Neural progenitor cell (in vitro differentiated cells): Measurements from ENCODE around the gene TCF15. TPM values are rescaled to one million over a fixed set of nuclear protein-coding genes. Genes with fewer than 3 reads are reported as not detected.

Source experiments
- DNase-seq: peaks from one replicate; pipeline ENCODE4 v3.0.0-alpha.2; 2016; ENCODE audit warnings: low spot score
- H2AFZ ChIP-seq: fragments of 200-600 bp; sonication (generic); replicated peaks from 2 replicates; pipeline ENCODE4 v1.6.1; 2016; ENCODE audit warnings: antibody characterized with exemption
- H3F3A ChIP-seq: fragments of 200-600 bp; sonication (generic); 2 replicates; pipeline ENCODE4 v1.6.1; 2016; ENCODE audit warnings: antibody characterized with exemption, low read depth
- H3K27ac ChIP-seq: fragments of 200-600 bp; sonication (generic); 2 replicates; pipeline ENCODE4 v1.5.1; 2016; ENCODE audit warnings: mild to moderate bottlenecking
- H3K27me3 ChIP-seq: fragments of 200-600 bp; sonication (generic); 2 replicates; pipeline ENCODE4 v1.6.1; 2016; ENCODE audit warnings: mild to moderate bottlenecking, moderate library complexity
- H3K36me3 ChIP-seq: fragments of 200-600 bp; sonication (generic); 2 replicates; pipeline ENCODE4 v1.5.1; 2016
- H3K4me1 ChIP-seq: fragments of 200-600 bp; sonication (generic); 2 replicates; pipeline ENCODE4 v1.6.1; 2016; ENCODE audit warnings: mixed run types
- H3K4me2 ChIP-seq: fragments of 200-600 bp; sonication (generic); 2 replicates; pipeline ENCODE4 v1.6.1; 2016
- H3K4me3 ChIP-seq: fragments of 200-600 bp; sonication (generic); 2 replicates; pipeline ENCODE4 v1.5.1; 2016
- H3K79me2 ChIP-seq: fragments of 200-600 bp; sonication (generic); 2 replicates; pipeline ENCODE4 v1.6.1; 2016; ENCODE audit warnings: low read depth
- H3K9ac ChIP-seq: fragments of 200-600 bp; sonication (generic); 2 replicates; pipeline ENCODE4 v1.6.1; 2016
- H3K9me3 ChIP-seq: fragments of 200-600 bp; sonication (generic); 2 replicates; pipeline ENCODE4 v1.5.1; 2016; ENCODE audit warnings: low read depth
- H4K20me1 ChIP-seq: fragments of 200-600 bp; sonication (generic); 2 replicates; pipeline ENCODE4 v1.6.1; 2016; ENCODE audit warnings: low read depth
- H3K27ac Mint-ChIP-seq: 3 replicates; pipeline ENCODE4 v1.8.0; 2021; ENCODE audit warnings: mixed read lengths
- H3K27me3 Mint-ChIP-seq: 2 replicates; pipeline ENCODE4 v1.8.0; 2022; ENCODE audit warnings: low read depth, mild to moderate bottlenecking, inconsistent platforms, moderate library complexity, mixed read lengths; ENCODE audit not compliant: insufficient read depth
- H3K36me3 Mint-ChIP-seq: 3 replicates; pipeline ENCODE4 v1.8.0; 2021; ENCODE audit warnings: mixed read lengths
- H3K4me1 Mint-ChIP-seq: 3 replicates; pipeline ENCODE4 v1.8.0; 2021; ENCODE audit warnings: mixed read lengths
- H3K4me3 Mint-ChIP-seq: 3 replicates; pipeline ENCODE4 v1.8.0; 2021; ENCODE audit warnings: mild to moderate bottlenecking, moderate library complexity, mixed read lengths
- H3K9me3 Mint-ChIP-seq: 3 replicates; pipeline ENCODE4 v1.8.0; 2020; ENCODE audit warnings: mixed read lengths
- EZH2 ChIP-seq: fragments of 200-600 bp; sonication (generic); IDR thresholded peaks from 2 replicates; pipeline ENCODE4 v1.6.1; 2017; ENCODE audit warnings: antibody characterized with exemption, mild to moderate bottlenecking, moderate library complexity
- EZH2phosphoT487 ChIP-seq: fragments of 200-600 bp; sonication (generic); IDR thresholded peaks from 2 replicates; pipeline ENCODE4 v1.6.1; 2017; ENCODE audit warnings: antibody characterized with exemption
- total RNA-seq: library from RNA; depleted of rRNA; stranded (reverse); fragments of >200 nt; gene quantifications from 2 replicates; pipeline ENCODE4 v1.2.3, GENCODE V29; 2015; ENCODE audit warnings: low replicate concordance
- TF ChIP-seq, protein P1 (sequence below): fragments of 200-600 bp; sonication (generic); IDR thresholded peaks from 2 replicates; pipeline ENCODE4 v1.5.1; 2017; ENCODE audit warnings: antibody characterized with exemption, mild to moderate bottlenecking

TCF15 gene
- total RNA-seq, 1 donor from 2014 or later, result 0.07 TPM

DNA sequence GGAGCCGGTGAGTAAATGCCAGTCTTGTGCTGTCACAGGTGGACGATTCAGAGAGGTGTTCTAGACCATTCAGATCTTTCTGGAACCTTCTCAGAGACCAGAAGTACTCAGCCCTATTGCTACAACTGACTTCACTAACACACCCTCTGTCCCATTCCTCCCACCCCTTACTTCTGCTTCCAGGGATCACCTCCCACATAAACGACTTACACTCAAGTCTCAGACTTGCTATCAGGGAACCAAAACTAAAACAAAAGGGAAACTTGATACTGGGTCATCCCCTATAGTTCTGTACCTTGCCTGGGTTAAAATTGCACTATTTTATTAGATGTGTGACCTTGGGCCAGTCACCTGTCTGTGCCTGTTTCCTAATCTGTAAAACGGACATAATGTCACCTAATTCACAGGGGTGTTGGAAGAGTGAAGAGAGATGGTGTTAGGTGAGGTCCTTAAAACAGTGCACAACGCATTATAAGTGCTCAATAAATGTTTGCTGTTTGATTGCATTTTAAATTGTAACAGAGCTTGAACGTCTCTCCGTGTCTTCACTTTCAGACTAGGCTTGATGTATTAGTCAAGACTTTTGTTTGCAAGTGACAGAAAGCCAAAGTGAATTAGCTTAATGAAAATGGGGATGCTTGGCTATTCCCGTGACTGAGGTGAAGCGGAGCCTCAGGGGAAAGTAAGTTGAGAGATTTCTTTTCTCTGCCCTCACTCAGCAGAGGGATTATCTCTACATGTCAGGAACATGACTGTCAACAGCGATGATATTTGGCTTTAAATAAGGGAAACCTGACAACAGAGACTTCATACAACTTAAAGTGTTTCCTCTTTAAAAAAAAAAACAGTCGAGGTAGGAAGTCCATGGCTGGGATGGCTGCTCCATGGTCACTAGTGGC, 45.9 kb upstream of the TCF15 start:
- no peak overlapping the region for H3K4me3 ChIP-seq
- H3K4me1 Mint-ChIP-seq, result peaks cover 24% of the 10 kb centered on the region
- no peak overlapping the region for H3K27ac Mint-ChIP-seq
- H3K36me3 Mint-ChIP-seq, result no peaks in the 10 kb centered on the region
- H3K27me3 ChIP-seq, result peaks cover 31% of the 10 kb centered on the region
- no peak for TF ChIP-seq EZH2phosphoT487
- TF ChIP-seq, protein P1, sequence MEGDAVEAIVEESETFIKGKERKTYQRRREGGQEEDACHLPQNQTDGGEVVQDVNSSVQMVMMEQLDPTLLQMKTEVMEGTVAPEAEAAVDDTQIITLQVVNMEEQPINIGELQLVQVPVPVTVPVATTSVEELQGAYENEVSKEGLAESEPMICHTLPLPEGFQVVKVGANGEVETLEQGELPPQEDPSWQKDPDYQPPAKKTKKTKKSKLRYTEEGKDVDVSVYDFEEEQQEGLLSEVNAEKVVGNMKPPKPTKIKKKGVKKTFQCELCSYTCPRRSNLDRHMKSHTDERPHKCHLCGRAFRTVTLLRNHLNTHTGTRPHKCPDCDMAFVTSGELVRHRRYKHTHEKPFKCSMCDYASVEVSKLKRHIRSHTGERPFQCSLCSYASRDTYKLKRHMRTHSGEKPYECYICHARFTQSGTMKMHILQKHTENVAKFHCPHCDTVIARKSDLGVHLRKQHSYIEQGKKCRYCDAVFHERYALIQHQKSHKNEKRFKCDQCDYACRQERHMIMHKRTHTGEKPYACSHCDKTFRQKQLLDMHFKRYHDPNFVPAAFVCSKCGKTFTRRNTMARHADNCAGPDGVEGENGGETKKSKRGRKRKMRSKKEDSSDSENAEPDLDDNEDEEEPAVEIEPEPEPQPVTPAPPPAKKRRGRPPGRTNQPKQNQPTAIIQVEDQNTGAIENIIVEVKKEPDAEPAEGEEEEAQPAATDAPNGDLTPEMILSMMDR, result no peak
- no peak for TF ChIP-seq EZH2
- H3K9me3 Mint-ChIP-seq, result no peaks in the 10 kb centered on the region
- H3K4me1 ChIP-seq, result peaks cover 16% of the 10 kb centered on the region
- H3K27ac ChIP-seq, result no peak overlapping the region
- H3K36me3 ChIP-seq, result no peaks in the 10 kb centered on the region
- no peak for DNase-seq
- H4K20me1 ChIP-seq, result no peaks in the 10 kb centered on the region
- no peaks in the 10 kb centered on the region for H3K9me3 ChIP-seq
- no peak overlapping the region for H3K4me3 Mint-ChIP-seq
- H3F3A ChIP-seq, result peaks cover 19% of the 10 kb centered on the region
- H2AFZ ChIP-seq, result no peak overlapping the region
- no peaks in the 10 kb centered on the region for H3K79me2 ChIP-seq
- H3K27me3 Mint-ChIP-seq, result peaks cover 19% of the 10 kb centered on the region
- no peak overlapping the region for H3K4me2 ChIP-seq
- H3K9ac ChIP-seq, result no peak overlapping the region

DNA sequence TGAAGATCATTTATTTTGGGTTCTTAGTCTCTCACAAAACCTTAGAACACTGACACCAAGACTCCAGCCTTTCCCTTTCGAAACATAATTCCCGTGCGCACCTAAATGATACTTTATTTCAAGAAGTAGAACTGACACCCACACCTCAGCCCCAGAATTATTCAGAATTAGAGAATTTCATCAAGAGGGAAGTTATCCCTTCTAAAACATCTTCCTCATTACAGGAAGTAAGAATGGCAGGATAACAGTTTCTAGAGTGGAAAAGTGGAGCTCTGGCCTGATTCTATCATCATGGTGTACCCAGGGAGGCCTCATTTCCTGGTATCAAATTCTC, 44.3 kb upstream of the TCF15 start:
- H3K79me2 ChIP-seq, result no peaks in the 10 kb centered on the region
- Mint-ChIP-seq H3K36me3 (no peaks in the 10 kb centered on the region), H3K27me3 (peaks cover 12% of the 10 kb centered on the region), H3K9me3 (no peaks in the 10 kb centered on the region), H3K27ac (no peak overlapping the region), H3K4me3 (peak overlapping the region; percentile 84), H3K4me1 (peaks cover 18% of the 10 kb centered on the region)
- H3K9ac ChIP-seq, result no peak overlapping the region
- TF ChIP-seq, protein P1, result no peak
- TF ChIP-seq EZH2 (no peak), EZH2phosphoT487 (no peak)
- H3K4me2 ChIP-seq, result no peak overlapping the region
- H3K9me3 ChIP-seq, result no peaks in the 10 kb centered on the region
- DNase-seq, result no peak
- H3K27ac ChIP-seq, result no peak overlapping the region
- no peaks in the 10 kb centered on the region for H4K20me1 ChIP-seq
- H3K36me3 ChIP-seq, result no peaks in the 10 kb centered on the region
- peaks cover 16% of the 10 kb centered on the region for H3K4me1 ChIP-seq
- peaks cover 19% of the 10 kb centered on the region for H3F3A ChIP-seq
- no peak overlapping the region for H3K4me3 ChIP-seq
- peaks cover 28% of the 10 kb centered on the region for H3K27me3 ChIP-seq
- H2AFZ ChIP-seq, result no peak overlapping the region

DNA sequence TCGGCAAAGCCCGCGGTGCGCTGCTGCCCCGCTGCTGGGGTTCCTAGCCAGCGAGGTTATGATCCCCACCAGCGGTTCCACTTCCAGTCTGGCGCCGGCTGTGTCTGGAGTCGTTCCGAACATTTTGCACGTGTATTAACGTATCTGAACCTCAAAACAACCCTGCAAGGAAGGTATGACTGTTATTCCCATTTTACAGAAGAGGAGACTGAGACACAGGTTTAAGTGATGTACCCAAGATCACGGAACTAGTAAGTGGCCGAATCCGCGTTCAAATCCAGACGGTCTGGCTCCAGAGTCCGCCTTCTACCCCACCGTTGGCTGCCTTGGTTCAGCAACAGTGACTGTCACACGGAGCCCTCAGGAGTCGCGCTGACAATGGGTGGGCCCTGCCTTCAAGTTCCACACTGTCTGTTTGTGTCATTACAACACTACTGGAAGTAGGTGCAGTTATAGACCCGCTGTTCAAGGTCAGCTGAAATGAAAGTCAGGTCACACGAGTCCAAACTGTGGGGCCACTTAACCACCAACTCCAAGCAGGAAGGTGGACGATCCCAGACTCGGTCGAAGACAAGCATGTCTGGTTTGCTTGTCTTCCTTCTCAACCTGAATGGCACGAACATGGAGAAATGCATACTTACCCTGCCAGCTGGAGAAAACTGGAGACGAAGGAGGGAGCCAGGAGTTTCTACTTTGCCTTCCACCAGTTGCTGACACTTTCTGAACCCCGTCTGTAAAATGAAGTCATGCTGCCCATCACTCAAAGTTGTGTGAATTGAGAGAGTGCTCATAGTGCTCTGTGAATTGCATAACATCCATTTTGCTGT, 43.7 kb upstream of the TCF15 start:
- Mint-ChIP-seq H3K27me3 (peaks cover 12% of the 10 kb centered on the region), H3K27ac (no peak overlapping the region), H3K9me3 (no peaks in the 10 kb centered on the region), H3K36me3 (no peaks in the 10 kb centered on the region), H3K4me1 (peaks cover 18% of the 10 kb centered on the region), H3K4me3 (peak overlapping the region; percentile 84)
- Histone ChIP-seq H2AFZ (peak overlapping the region; percentile 59), H3K9ac (no peak overlapping the region), H3K36me3 (no peaks in the 10 kb centered on the region), H3K79me2 (no peaks in the 10 kb centered on the region), H3K9me3 (no peaks in the 10 kb centered on the region), H3K4me1 (peaks cover 14% of the 10 kb centered on the region), H3K4me3 (peak overlapping the region; percentile 55), H3K4me2 (peak overlapping the region; percentile 86), H4K20me1 (no peaks in the 10 kb centered on the region), H3K27ac (no peak overlapping the region), H3K27me3 (peaks cover 28% of the 10 kb centered on the region), H3F3A (peaks cover 19% of the 10 kb centered on the region)
- no peak for DNase-seq
- TF ChIP-seq EZH2phosphoT487, result no peak
- TF ChIP-seq EZH2, result no peak
- TF ChIP-seq, protein P1, result no peak
